Inflammatory macrophage (primary cell): ENCODE data around the gene C1QL4.
"Not testable (repeated sequence)": the region's sequence is repeated elsewhere in the genome, so short reads cannot be mapped to it uniquely, and the experiment has no call there.

Experiments
- DNase-seq, 2 donors: peaks; one replicate each; pipeline ENCODE4 v3.0.0-alpha.2; 2020 to 2022

The C1QL4 gene

DNA sequence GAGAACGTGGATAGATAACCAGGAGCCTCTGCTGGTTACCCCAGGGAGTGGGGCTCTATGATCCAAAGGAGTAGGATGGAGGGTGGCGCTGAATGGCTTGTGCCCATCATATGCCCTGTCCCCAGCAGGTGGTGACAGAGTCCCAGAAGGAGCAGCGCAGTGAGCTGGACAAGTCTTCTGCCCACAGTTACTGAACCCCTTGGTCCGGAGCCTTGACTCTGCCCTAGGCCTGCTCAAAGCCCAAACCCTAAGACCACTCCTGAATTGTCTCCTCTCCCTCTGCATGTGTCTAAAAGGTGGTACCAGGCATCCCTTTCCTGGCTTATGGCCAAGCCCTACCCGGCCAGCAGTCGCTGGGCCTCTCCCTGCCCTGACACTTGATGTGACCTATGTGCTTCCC lies 38.8 kb downstream of the C1QL4 start:
- peak in 1 of 2 donors; percentile 36 for DNase-seq

DNA sequence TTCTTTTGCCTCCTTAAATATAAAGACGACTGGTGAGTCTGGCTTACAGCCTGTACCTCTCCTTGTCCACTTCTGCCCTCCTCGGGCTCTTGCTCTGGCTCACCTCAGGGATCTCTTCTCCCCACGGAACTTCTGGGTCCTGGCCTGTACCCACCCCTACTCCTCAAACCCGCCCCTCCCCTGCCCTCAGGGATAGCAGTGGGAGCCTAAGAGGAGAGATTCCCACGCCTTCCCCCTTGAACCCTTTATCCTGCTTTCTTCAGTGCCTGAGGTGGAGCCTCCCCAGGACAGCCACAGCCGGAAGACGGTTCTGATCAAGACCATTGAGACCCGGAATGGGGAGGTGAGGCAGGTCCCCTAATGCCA lies 39.3 kb downstream of the C1QL4 start:
- DNase-seq, result no peak

DNA sequence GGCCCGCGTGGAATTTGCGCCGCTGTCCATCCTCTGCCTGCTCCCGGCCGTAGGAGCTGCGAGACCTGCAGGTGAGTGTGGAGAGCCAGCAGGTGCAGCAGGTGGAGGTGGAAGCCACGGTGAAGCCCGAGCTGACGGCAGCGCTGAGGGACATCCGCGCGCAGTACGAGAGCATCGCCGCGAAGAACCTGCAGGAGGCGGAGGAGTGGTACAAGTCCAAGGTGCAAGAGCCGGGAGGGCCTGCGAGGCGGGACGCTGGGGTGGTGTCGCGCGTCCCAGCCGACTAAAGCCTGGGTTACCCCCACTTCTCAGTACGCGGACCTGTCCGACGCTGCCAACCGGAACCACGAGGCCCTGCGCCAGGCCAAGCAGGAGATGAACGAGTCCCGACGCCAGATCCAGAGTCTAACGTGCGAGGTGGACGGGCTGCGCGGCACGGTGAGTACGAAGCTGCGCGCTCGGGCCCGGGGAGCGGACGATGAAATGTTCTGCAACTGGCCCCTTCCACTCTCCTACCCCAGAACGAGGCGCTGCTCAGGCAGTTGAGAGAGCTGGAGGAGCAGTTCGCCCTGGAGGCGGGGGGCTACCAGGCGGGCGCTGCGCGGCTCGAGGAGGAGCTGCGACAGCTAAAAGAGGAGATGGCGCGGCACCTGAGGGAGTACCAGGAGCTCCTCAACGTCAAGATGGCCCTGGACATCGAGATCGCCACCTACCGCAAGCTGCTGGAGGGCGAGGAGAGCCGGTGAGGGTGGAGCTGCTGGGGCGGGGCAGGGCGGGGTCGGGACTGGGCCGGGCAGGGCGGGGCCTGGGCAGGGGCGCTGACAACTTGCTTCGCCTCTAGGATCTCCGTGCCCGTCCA lies 39.9 kb downstream of the C1QL4 start:
- peak; percentile 26 to 55 for DNase-seq

- DNase-seq, result peak; percentile 25 to 30
Observed at GRCh38 chr12:49296034-49296835, 40.8 kb downstream of the C1QL4 start.

GRCh38 chr12:49295082-49295936 lies 41.7 kb downstream of the C1QL4 start, which contains the start of gene PRPH:
Gene PRPH, plus strand, starts transcription at chr12:49295147. Its CDS starts 54 bp downstream, at chr12:49295201.
- DNase-seq, result no peak

GRCh38 chr12:49294804-49295081 lies 42.2 kb downstream of the C1QL4 start:
- no peak for DNase-seq

- no peak for DNase-seq
Observed at GRCh38 chr12:49294086-49294803, 42.7 kb downstream of the C1QL4 start.

GRCh38 chr12:49293056-49293956 lies 43.7 kb downstream of the C1QL4 start:
- DNase-seq, result no peak

GRCh38 chr12:49292729-49293055 lies 44.3 kb downstream of the C1QL4 start:
- DNase-seq, result no peak

DNA sequence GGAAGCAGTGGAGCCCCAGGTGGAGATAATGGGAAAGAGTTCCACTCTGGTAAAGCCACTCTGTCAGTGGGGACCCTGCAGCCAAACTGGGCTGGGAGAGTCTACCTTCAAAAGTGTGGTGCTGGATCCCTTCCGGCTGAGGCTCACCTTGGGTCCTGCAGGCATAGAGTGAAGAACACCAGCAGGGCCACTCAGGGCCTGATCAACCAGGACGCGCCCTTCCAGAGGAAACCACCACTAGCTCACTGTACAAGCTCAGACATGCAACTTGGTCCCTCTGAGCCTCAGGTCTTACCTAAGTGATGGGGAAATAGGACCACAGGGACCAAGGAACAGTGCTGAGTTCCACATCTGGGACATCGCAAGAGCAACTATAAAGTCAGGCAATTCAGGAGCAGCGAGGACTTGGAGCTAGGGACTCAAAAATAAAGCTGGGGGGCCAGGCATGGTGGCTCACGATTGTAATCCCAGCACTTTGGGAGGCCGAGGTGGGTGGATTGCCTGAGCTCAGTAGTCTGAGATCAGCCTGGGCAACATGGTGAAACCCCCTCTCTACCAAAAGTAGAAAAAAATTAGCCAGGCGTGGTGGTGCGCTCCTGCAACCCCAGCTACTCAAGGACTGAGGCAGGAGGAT lies 47.9 kb downstream of the C1QL4 start:
- DNase-seq, result no peak

- DNase-seq, result peak; percentile 63 to 71
Observed at GRCh38 chr12:49288412-49288853, 48.6 kb downstream of the C1QL4 start.

DNA sequence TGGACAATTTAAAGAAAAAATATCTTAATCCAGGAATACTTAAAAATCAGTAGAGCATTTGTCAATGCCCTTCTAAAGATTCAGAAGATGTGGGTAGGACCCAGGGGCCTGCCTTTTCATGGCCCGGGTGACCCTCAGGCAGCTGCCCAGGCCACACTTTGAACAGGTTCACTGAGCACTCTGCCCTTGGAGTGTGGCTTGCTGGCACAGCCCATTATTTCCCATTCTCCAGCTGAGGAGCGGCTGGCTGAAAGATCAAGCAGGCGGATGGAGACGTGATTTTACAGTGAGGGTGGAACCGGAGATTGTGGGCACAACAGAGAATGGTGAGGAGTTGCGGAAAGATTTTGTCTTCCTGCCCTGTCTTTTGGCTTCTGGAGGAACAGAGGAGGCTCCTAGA lies 49.1 kb downstream of the C1QL4 start:
- DNase-seq, result no peak

DNA sequence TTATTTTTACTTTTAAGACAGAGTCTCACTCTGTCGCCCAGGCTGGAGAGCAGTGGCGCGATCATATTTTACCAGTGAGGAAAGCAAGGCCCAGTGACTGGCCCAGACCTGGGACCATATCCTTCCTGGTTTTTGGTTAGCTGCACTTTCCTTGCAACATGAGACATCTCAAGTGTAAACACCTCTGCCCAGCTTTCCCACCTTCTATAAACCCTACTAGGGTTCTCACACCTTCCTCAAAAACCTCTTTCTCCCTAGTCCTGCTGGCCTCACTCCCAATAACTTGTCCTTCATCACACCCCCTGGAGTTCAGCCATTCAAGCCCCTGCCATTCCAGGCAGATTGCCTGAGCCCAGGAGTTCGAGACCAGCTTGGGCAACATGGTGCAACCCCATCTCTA lies 52.3 kb downstream of the C1QL4 start:
- no peak for DNase-seq

- no peak for DNase-seq
Observed at GRCh38 chr12:49283541-49284429, 53.2 kb downstream of the C1QL4 start.

GRCh38 chr12:49282740-49283375 lies 54.1 kb downstream of the C1QL4 start:
- DNase-seq, result not testable (repeated sequence)
